Measurements from ENCODE around the gene CCDC148.
"Not testable (repeated sequence)": the region's sequence is repeated elsewhere in the genome, so short reads cannot be mapped to it uniquely, and the experiment has no call there.

Gene CCDC148

DNA sequence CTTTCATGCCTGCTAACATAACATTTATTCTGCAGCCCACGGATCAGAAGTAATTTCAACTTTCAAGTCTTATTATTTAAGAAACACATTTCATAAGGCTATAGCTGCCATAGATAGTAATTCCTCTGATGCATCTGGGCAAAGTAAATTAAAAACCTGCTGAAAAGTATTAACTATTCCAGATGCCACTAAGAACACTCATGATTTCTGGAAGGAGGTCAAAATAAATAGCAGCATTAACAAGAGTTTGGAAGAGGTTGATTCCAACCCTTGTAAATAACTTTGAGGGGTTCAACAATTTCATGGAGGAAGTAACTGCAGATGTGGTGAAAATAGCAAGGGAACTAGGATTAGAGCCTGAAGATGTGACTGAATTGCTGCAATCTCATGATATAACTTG lies 77.6 kb downstream of the CCDC148 start:
- H3K36me3 ChIP-seq = no peaks in the 10 kb centered on the region
- no peaks in the 10 kb centered on the region for H3K27me3 ChIP-seq
- H3K9me3 ChIP-seq = no peaks in the 10 kb centered on the region
- TF ChIP-seq, protein P1, sequence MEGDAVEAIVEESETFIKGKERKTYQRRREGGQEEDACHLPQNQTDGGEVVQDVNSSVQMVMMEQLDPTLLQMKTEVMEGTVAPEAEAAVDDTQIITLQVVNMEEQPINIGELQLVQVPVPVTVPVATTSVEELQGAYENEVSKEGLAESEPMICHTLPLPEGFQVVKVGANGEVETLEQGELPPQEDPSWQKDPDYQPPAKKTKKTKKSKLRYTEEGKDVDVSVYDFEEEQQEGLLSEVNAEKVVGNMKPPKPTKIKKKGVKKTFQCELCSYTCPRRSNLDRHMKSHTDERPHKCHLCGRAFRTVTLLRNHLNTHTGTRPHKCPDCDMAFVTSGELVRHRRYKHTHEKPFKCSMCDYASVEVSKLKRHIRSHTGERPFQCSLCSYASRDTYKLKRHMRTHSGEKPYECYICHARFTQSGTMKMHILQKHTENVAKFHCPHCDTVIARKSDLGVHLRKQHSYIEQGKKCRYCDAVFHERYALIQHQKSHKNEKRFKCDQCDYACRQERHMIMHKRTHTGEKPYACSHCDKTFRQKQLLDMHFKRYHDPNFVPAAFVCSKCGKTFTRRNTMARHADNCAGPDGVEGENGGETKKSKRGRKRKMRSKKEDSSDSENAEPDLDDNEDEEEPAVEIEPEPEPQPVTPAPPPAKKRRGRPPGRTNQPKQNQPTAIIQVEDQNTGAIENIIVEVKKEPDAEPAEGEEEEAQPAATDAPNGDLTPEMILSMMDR (IDR thresholded peaks at IDR 0.05; ENCODE audit: low read depth, low read length) = no peak
- H3K4me3 ChIP-seq (ENCODE audit: low read depth, low read length) = no peak overlapping the region
- no peaks in the 10 kb centered on the region for H3K4me1 ChIP-seq
- DNase-seq = no peak

- Histone ChIP-seq H3K9me3 (no peaks in the 10 kb centered on the region), H3K4me1 (no peaks in the 10 kb centered on the region), H3K27me3 (no peaks in the 10 kb centered on the region), H3K36me3 (no peaks in the 10 kb centered on the region), H3K4me3 (ENCODE audit: low read depth, low read length) (no peak overlapping the region)
- TF ChIP-seq, protein P1 (IDR thresholded peaks at IDR 0.05; ENCODE audit: low read depth, low read length) = no peak
- no peak for DNase-seq
Observed at GRCh38 chr2:158366342-158366741, 90.2 kb downstream of the CCDC148 start.

- Histone ChIP-seq H3K36me3 (no peaks in the 10 kb centered on the region), H3K9me3 (no peaks in the 10 kb centered on the region), H3K4me3 (ENCODE audit: low read depth, low read length) (no peak overlapping the region), H3K4me1 (no peaks in the 10 kb centered on the region), H3K27me3 (no peaks in the 10 kb centered on the region)
- DNase-seq = no peak
- TF ChIP-seq, protein P1 (IDR thresholded peaks at IDR 0.05; ENCODE audit: low read depth, low read length) = no peak
Observed at GRCh38 chr2:158359846-158360245, 96.7 kb downstream of the CCDC148 start.

- Histone ChIP-seq H3K4me1 (no peaks in the 10 kb centered on the region), H3K36me3 (no peaks in the 10 kb centered on the region), H3K27me3 (no peaks in the 10 kb centered on the region), H3K9me3 (no peaks in the 10 kb centered on the region), H3K4me3 (ENCODE audit: low read depth, low read length) (no peak overlapping the region)
- TF ChIP-seq, protein P1 (IDR thresholded peaks at IDR 0.05; ENCODE audit: low read depth, low read length) = no peak
- no peak for DNase-seq
Observed at GRCh38 chr2:158357699-158358098, 98.9 kb downstream of the CCDC148 start.

GRCh38 chr2:158357122-158357521 lies 99.4 kb downstream of the CCDC148 start:
- no peak overlapping the region for H3K4me3 ChIP-seq (ENCODE audit: low read depth, low read length)

DNA sequence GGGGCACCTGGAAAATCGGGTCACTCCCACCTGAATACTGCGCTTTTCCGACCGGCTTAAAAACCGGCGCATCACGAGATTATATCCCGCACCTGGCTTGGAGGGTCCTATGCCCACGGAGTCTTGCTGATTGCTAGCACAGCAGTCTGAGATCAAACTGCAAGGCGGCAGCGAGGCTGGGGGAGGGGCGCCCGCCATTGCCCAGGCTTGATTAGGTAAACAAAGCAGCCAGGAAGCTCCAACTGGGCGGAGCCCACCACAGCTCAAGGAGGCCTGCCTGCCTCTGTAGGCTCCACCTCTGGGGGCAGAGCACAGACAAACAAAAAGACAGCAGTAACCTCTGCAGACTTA lies 105.1 kb downstream of the CCDC148 start:
- not testable (repeated sequence) for H3K4me3 ChIP-seq (ENCODE audit: low read depth, low read length); DNase-seq; H3K27me3 ChIP-seq

More at GRCh38 chr2:158357122-158357521, 99.4 kb downstream of the CCDC148 start:
- Histone ChIP-seq H3K4me1 (no peaks in the 10 kb centered on the region), H3K27me3 (no peaks in the 10 kb centered on the region), H3K36me3 (no peaks in the 10 kb centered on the region), H3K9me3 (no peaks in the 10 kb centered on the region)
- TF ChIP-seq, protein P1 (IDR thresholded peaks at IDR 0.05; ENCODE audit: low read depth, low read length) = no peak
- no peak for DNase-seq

GRCh38 chr2:158350751-158351465 lies 105.6 kb downstream of the CCDC148 start:
- H3K4me3 ChIP-seq (ENCODE audit: low read depth, low read length); H3K27me3 ChIP-seq; H3K9me3 ChIP-seq; H3K4me1 ChIP-seq; DNase-seq; H3K36me3 ChIP-seq: not testable (repeated sequence)

More for the DNA sequence above, 105.1 kb downstream of the CCDC148 start:
- H3K36me3 ChIP-seq, H3K4me1 ChIP-seq, H3K9me3 ChIP-seq: not testable (repeated sequence)

All from BE2C (cell line).